H1 (cell line): ENCODE measurements around the gene AEBP1.

ENCODE experiments used
- CEBPB ChIP-seq: IDR thresholded peaks from 2 replicates; pipeline ENCODE4 v1.6.1; 2012; ENCODE audit warnings: low read depth, low read length
- CTCF ChIP-seq, 3 experiments: IDR thresholded peaks; 1 replicate in 2 of 3; 2 replicates in 1 of 3; pipeline versions ENCODE4 v1.5.1 to v1.6.1; 2011; ENCODE audit warnings: low read length in 3 of 3, mild to moderate bottlenecking in 3 of 3, inconsistent platforms in 2 of 3, low read depth in 1 of 3, moderate library complexity in 1 of 3; ENCODE audit not compliant: insufficient read depth in 1 of 3; ENCODE audit errors: control extremely low read depth in 1 of 3
- KDM5A ChIP-seq: fragments of 200-600 bp; IDR thresholded peaks from 2 replicates; pipeline ENCODE4 v1.7.1; 2012; ENCODE audit warnings: mild to moderate bottlenecking, low read length, inconsistent platforms, mixed read lengths
- POLR2AphosphoS5 ChIP-seq: IDR thresholded peaks from 2 replicates; pipeline ENCODE4 v1.6.1; 2011; ENCODE audit warnings: low read depth, low read length
- SIRT6 ChIP-seq: IDR thresholded peaks from one replicate; pipeline ENCODE4 v1.7.1; 2012; ENCODE audit warnings: low read length, inconsistent platforms
- SP1 ChIP-seq: IDR thresholded peaks from 2 replicates; pipeline ENCODE4 v1.6.1; 2011; ENCODE audit warnings: low read depth, low read length
- SP2 ChIP-seq: IDR thresholded peaks from 2 replicates; pipeline ENCODE4 v1.6.1; 2012; ENCODE audit warnings: mild to moderate bottlenecking, low read length, inconsistent platforms
- SRF ChIP-seq: IDR thresholded peaks from 2 replicates; pipeline ENCODE4 v1.6.1; 2011; ENCODE audit warnings: mild to moderate bottlenecking, low read depth, low read length, moderate library complexity

DNA sequence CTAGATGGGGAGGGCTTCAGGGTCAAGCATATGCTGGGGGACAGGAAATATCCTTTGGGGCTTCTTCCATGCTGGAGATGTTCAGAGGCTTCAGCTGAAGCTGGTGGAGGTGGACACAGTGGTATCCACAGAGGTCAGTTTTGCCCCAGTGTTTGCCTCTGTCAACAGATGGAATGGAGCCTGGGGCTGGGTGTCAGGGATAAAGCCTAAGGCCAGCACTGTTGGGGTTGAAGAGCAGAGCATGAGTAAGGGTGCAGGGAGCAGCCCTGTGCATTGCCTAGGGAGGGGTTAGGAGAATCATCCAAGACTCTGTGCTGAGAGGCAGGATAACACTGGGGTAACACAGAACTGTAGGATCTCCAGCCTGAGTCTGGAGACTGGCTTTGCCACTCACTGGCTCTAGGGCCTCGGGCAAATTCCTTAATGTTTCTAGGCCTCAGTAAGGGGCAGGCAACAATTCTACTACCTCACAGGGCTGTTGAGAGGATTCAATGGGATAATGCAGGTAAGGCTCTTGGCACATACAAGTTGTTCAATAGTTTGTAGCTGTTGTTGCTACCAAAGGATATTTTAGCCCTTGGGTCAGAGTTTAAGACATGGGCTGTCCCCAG lies 58.7 kb downstream of the AEBP1 start:
- no peak for TF ChIP-seq CEBPB
- no peak for TF ChIP-seq CTCF (IDR thresholded peaks at IDR 0.05; ENCODE audit: control extremely low read depth in 1 of 3, insufficient read depth in 1 of 3, low read depth in 1 of 3, low read length in 3 of 3)
- no peak for TF ChIP-seq SP2
- no peak for TF ChIP-seq SIRT6
- no peak for TF ChIP-seq SRF
- no peak for TF ChIP-seq KDM5A
- TF ChIP-seq SP1 = no peak
- TF ChIP-seq POLR2AphosphoS5 = no peak
